ENCODE results near the gene PSMD12.

DNA sequence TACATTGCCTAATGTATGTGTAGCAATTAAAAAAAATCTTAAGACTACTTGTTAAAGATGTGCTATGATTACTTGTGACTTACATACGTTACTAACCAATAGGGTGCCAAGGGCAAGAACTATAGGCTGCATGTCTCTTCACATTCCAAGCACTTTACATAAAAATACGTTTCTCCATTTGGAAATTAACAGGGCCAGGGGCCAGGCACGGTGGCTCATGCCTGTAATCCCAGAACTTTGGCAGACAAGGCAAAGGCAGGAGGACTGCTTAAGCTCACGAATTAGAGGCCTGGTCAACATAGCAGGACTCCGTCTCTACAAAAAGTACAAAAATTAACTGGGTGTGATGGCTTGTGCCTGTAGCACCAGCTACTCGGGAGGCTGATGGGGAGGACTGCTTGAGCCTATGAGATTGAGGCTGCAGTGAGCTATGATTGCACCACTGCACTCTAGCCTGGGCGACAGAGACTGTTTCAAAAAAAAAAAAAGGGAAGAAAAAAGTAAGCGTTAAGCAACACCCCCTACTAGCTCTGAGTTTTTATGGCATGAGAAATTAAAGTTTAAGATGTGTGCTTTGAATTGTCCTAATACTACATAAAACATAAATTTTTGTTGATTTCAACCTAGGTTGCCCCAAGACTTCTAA lies 12.3 kb downstream of the PSMD12 start:
- TF ChIP-seq POLR2A (IDR thresholded peaks at IDR 0.05) (no peak), POLR2AphosphoS5 (IDR thresholded peaks at IDR 0.05) (no peak), EP300 (IDR thresholded peaks at IDR 0.05) (no peak)
- TF ChIP-seq, protein P1, sequence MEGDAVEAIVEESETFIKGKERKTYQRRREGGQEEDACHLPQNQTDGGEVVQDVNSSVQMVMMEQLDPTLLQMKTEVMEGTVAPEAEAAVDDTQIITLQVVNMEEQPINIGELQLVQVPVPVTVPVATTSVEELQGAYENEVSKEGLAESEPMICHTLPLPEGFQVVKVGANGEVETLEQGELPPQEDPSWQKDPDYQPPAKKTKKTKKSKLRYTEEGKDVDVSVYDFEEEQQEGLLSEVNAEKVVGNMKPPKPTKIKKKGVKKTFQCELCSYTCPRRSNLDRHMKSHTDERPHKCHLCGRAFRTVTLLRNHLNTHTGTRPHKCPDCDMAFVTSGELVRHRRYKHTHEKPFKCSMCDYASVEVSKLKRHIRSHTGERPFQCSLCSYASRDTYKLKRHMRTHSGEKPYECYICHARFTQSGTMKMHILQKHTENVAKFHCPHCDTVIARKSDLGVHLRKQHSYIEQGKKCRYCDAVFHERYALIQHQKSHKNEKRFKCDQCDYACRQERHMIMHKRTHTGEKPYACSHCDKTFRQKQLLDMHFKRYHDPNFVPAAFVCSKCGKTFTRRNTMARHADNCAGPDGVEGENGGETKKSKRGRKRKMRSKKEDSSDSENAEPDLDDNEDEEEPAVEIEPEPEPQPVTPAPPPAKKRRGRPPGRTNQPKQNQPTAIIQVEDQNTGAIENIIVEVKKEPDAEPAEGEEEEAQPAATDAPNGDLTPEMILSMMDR (IDR thresholded peaks at IDR 0.05), result no peak

All from stomach (tissue), 4 donors.